GM19324 (cell line): ENCODE measurements around the gene TGFBR3L.

Source experiments
- ATAC-seq: cut with Tn5 transposase; IDR thresholded peaks from one replicate; pipeline ENCODE4 v1.9.1; 2021; ENCODE audit warnings: mild to moderate bottlenecking, moderate library complexity; ENCODE audit not compliant: unreplicated experiment, low FRiP score

TGFBR3L gene

GRCh38 chr19:7914598-7915045 is at the start of gene TGFBR3L:
TGFBR3L (plus strand) TSS chr19:7914830.
- ATAC-seq, result no peak

GRCh38 chr19:7865262-7865911 is 49.2 kb upstream of the TGFBR3L start:
- ATAC-seq, result no peak

- ATAC-seq, result no peak
These were observed 48.1 kb upstream of the TGFBR3L start for GRCh38 chr19:7866399-7867091.

GRCh38 chr19:7867092-7867844 is 47.4 kb upstream of the TGFBR3L start:
- ATAC-seq, result no peak

- no peak for ATAC-seq
These were observed 46.3 kb upstream of the TGFBR3L start for GRCh38 chr19:7868326-7868670.

- peak; percentile 71 for ATAC-seq
These were observed 45.8 kb upstream of the TGFBR3L start for GRCh38 chr19:7868671-7869452.

GRCh38 chr19:7869453-7869909 is 45.1 kb upstream of the TGFBR3L start:
- ATAC-seq, result peak; percentile 73

GRCh38 chr19:7869910-7870511 is 44.6 kb upstream of the TGFBR3L start:
- ATAC-seq, result no peak

GRCh38 chr19:7870571-7871436 is 43.8 kb upstream of the TGFBR3L start:
- ATAC-seq, result no peak

- ATAC-seq, result no peak
These were observed 43.0 kb upstream of the TGFBR3L start for GRCh38 chr19:7871437-7872305.

- ATAC-seq, result no peak
These were observed 42.1 kb upstream of the TGFBR3L start for GRCh38 chr19:7872306-7873204.

- no peak for ATAC-seq
These were observed 41.1 kb upstream of the TGFBR3L start for GRCh38 chr19:7873304-7874075.

GRCh38 chr19:7874076-7874896 is 40.3 kb upstream of the TGFBR3L start, which contains the start of gene PRR36:
PRR36 (minus strand) TSS chr19:7874390; CDS start chr19:7873689, 701 bp downstream.
- ATAC-seq, result no peak

GRCh38 chr19:7874897-7875273 is 39.7 kb upstream of the TGFBR3L start:
- ATAC-seq, result no peak

GRCh38 chr19:7877249-7877836 is 37.3 kb upstream of the TGFBR3L start:
- no peak for ATAC-seq
